Liver (tissue), 9 donors: ENCODE data around the gene FXYD7. TPM values are rescaled to one million over a fixed set of nuclear protein-coding genes. Genes with fewer than 3 reads are reported as not detected.

Experiments
- DNase-seq: peaks from one replicate; pipeline ENCODE4 v3.0.0-alpha.2; 2017; ENCODE audit warnings: low spot score
- H3K27ac ChIP-seq, 2 donors: one replicate each; pipeline ENCODE4 v1.7.0; 2013; ENCODE audit warnings: inconsistent platforms in 2 of 2, low read length in 2 of 2, control low read depth in 1 of 2, low read depth in 1 of 2, mild to moderate bottlenecking in 1 of 2
- H3K27me3 ChIP-seq, 4 donors: one replicate each; pipeline versions ENCODE4 v1.6.1 to v1.7.0; 2013; ENCODE audit warnings: low read length in 3 of 4, inconsistent platforms in 1 of 4, mild to moderate bottlenecking in 1 of 4, moderate library complexity in 1 of 4; ENCODE audit not compliant: control insufficient read depth in 4 of 4, insufficient read depth in 4 of 4
- H3K36me3 ChIP-seq, 4 donors: one replicate each; pipeline versions ENCODE4 v1.6.1 to v1.7.0; 2013; ENCODE audit warnings: low read length in 3 of 4, mild to moderate bottlenecking in 3 of 4, low read depth in 1 of 4, moderate library complexity in 1 of 4; ENCODE audit not compliant: control insufficient read depth in 4 of 4, insufficient read depth in 3 of 4
- H3K4me1 ChIP-seq, 4 donors: one replicate each; pipeline versions ENCODE4 v1.6.1 to v1.7.0; 2013; ENCODE audit warnings: low read length in 3 of 4, mild to moderate bottlenecking in 3 of 4, moderate library complexity in 1 of 4; ENCODE audit not compliant: control insufficient read depth in 4 of 4, insufficient read depth in 4 of 4
- H3K4me3 ChIP-seq, 3 donors: one replicate each; pipeline versions ENCODE4 v1.6.1 to v1.7.0; 2013; ENCODE audit warnings: low read length in 3 of 3, control low read depth in 1 of 3, low read depth in 1 of 3, mild to moderate bottlenecking in 1 of 3
- H3K9ac ChIP-seq, 2 donors: one replicate each; pipeline ENCODE4 v1.7.0; 2013; ENCODE audit warnings: low read length in 2 of 2, mild to moderate bottlenecking in 2 of 2, moderate library complexity in 2 of 2, control low read depth in 1 of 2, low read depth in 1 of 2
- H3K9me3 ChIP-seq, 4 donors: one replicate each; pipeline versions ENCODE4 v1.6.1 to v1.7.0; 2013; ENCODE audit warnings: low read length in 3 of 4; ENCODE audit not compliant: control insufficient read depth in 4 of 4
- EGR1 ChIP-seq, 2 donors: IDR thresholded peaks; 2 replicates each; pipeline ENCODE4 v1.6.1; 2016 to 2018; ENCODE audit warnings: antibody characterized with exemption in 2 of 2, low read depth in 2 of 2
- FOXA1 ChIP-seq: IDR thresholded peaks from 2 replicates; pipeline ENCODE4 v1.6.1; 2016; ENCODE audit warnings: antibody characterized with exemption
- FOXA2 ChIP-seq: IDR thresholded peaks from 2 replicates; pipeline ENCODE4 v1.6.1; 2016; ENCODE audit warnings: antibody characterized with exemption
- GABPA ChIP-seq, 2 donors: IDR thresholded peaks in 1 of 2; conservative IDR thresholded peaks in 1 of 2; 2 replicates each; pipeline ENCODE4 v1.6.1; 2016; ENCODE audit warnings: antibody characterized with exemption in 2 of 2, mild to moderate bottlenecking in 1 of 2, moderate library complexity in 1 of 2
- HNF4A ChIP-seq, 2 donors: conservative IDR thresholded peaks; 2 replicates each; pipeline ENCODE4 v1.6.1; 2016; ENCODE audit warnings: antibody characterized with exemption in 2 of 2, mild to moderate bottlenecking in 2 of 2
- HNF4G ChIP-seq: IDR thresholded peaks from 2 replicates; pipeline ENCODE4 v1.6.1; 2016; ENCODE audit warnings: antibody characterized with exemption
- JUND ChIP-seq, 2 donors: IDR thresholded peaks; 2 replicates each; pipeline ENCODE4 v1.6.1; 2016; ENCODE audit warnings: antibody characterized with exemption in 2 of 2
- NR2F2 ChIP-seq: IDR thresholded peaks from 2 replicates; pipeline ENCODE4 v1.6.1; 2016; ENCODE audit warnings: antibody characterized with exemption
- RAD21 ChIP-seq, 2 donors: IDR thresholded peaks; 2 replicates each; pipeline ENCODE4 v1.6.1; 2016; ENCODE audit warnings: antibody characterized with exemption in 2 of 2, mild to moderate bottlenecking in 2 of 2
- RXRA ChIP-seq, 2 donors: IDR thresholded peaks; 2 replicates each; pipeline ENCODE4 v1.6.1; 2017 to 2018; ENCODE audit warnings: antibody characterized with exemption in 2 of 2, mild to moderate bottlenecking in 1 of 2
- TAF1 ChIP-seq: conservative IDR thresholded peaks from 2 replicates; pipeline ENCODE4 v1.6.1; 2016; ENCODE audit warnings: antibody characterized with exemption, mild to moderate bottlenecking
- YY1 ChIP-seq: IDR thresholded peaks from 2 replicates; pipeline ENCODE4 v1.6.1; 2016; ENCODE audit warnings: antibody characterized with exemption, mild to moderate bottlenecking
- WGBS: extraction: QIAGEN DNeasy Blood & Tissue Kit; methylation state at CpG from one replicate; pipeline ENCODE4 v1.1.7; 2013; 5-methylcytosine and 5-hydroxymethylcytosine counted together
- polyA plus RNA-seq, 2 donors: library from polyadenylated mRNA; stranded (reverse) in 1 of 2; unstranded in 1 of 2; fragments of 200-250 nt in 1 of 2; fragments of >200 nt in 1 of 2; fragmentation: Nextera tagmentation in 1 of 2; extraction: Ambion mirVana in 1 of 2; gene quantifications; one replicate each; pipeline versions ENCODE4 v1.2.1 to v1.2.3, GENCODE V29; 2013 to 2015
- total RNA-seq, 2 donors: library from RNA; depleted of rRNA; stranded (reverse); fragments of >200 nt; gene quantifications; one replicate each; pipeline ENCODE4 v1.2.3, GENCODE V29; 2014
- TF ChIP-seq, protein P1 (sequence below): IDR thresholded peaks from 2 replicates; pipeline ENCODE4 v1.6.1; 2016; ENCODE audit warnings: antibody characterized with exemption
- TF ChIP-seq, protein P2 (sequence below): IDR thresholded peaks from 2 replicates; pipeline ENCODE4 v1.6.1; 2016; ENCODE audit warnings: antibody characterized with exemption
- TF ChIP-seq, protein P3 (sequence below): IDR thresholded peaks from 2 replicates; pipeline ENCODE4 v1.6.1; 2016; ENCODE audit warnings: antibody characterized with exemption
- TF ChIP-seq, protein P4 (sequence below): fragments of 150-350 bp; IDR thresholded peaks from 2 replicates; pipeline ENCODE4 v1.5.1; 2017; ENCODE audit warnings: improper control_type of control experiment, low read depth, low read length; ENCODE audit not compliant: missing input control
- TF ChIP-seq, protein P5 (sequence below): IDR thresholded peaks from 2 replicates; pipeline ENCODE4 v1.6.1; 2016; ENCODE audit warnings: antibody characterized with exemption, mild to moderate bottlenecking
- donor health status: healthy.
- donor health status: healthy.
- donor health status: healthy.
- donor health status: healthy.
- donor health status: healthy.

Gene FXYD7
- total and polyA plus RNA-seq, 4 donors, result 0.08 to 0.09 TPM; not detected in 2

DNA sequence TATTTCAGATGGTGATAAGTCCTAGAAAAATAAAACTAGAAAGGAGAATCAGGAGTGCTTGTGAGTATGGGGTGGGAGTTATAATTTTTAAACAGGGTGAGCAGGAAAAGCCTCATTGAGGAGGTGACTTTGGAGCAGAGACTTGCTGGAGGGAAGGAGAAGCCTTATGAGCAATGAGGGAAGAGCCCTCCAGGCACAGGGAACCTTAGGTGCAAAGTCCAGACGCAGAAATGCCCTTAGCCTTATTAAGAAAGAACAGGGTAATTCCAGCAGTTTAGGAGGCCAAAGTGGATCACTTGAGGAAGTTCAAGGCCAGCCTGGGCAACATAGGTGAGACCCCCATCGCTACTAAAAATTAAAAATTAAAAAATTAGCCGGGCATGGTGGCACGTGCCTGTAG is 48.4 kb upstream of the FXYD7 start:
- Histone ChIP-seq H3K36me3 (no peaks in the 10 kb centered on the region), H3K27me3 (no peaks in the 10 kb centered on the region), H3K27ac (no peak overlapping the region), H3K4me1 (peaks cover 5 to 28% (median 18%) of the 10 kb centered on the region in 4 donors), H3K4me3 (no peak overlapping the region), H3K9ac (no peak overlapping the region), H3K9me3 (no peaks in the 10 kb centered on the region)
- TF ChIP-seq, protein P1, sequence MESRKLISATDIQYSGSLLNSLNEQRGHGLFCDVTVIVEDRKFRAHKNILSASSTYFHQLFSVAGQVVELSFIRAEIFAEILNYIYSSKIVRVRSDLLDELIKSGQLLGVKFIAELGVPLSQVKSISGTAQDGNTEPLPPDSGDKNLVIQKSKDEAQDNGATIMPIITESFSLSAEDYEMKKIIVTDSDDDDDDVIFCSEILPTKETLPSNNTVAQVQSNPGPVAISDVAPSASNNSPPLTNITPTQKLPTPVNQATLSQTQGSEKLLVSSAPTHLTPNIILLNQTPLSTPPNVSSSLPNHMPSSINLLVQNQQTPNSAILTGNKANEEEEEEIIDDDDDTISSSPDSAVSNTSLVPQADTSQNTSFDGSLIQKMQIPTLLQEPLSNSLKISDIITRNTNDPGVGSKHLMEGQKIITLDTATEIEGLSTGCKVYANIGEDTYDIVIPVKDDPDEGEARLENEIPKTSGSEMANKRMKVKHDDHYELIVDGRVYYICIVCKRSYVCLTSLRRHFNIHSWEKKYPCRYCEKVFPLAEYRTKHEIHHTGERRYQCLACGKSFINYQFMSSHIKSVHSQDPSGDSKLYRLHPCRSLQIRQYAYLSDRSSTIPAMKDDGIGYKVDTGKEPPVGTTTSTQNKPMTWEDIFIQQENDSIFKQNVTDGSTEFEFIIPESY, result no peak
- TF ChIP-seq GABPA (IDR thresholded peaks at IDR 0.05 in 1 of 2, conservative IDR thresholded peaks at IDR 0.05 in 1 of 2) (no peak), YY1 (no peak), FOXA2 (no peak), HNF4A (conservative IDR thresholded peaks at IDR 0.05) (no peak), EGR1 (IDR thresholded peaks at IDR 0.05; ENCODE audit: low read depth in 2 of 2) (no peak), TAF1 (no peak), RXRA (IDR thresholded peaks at IDR 0.05) (no peak), FOXA1 (no peak), HNF4G (no peak), NR2F2 (no peak), JUND (IDR thresholded peaks at IDR 0.05) (no peak)
- TF ChIP-seq, protein P2, sequence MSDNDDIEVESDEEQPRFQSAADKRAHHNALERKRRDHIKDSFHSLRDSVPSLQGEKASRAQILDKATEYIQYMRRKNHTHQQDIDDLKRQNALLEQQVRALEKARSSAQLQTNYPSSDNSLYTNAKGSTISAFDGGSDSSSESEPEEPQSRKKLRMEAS, result no peak
- TF ChIP-seq, protein P3, sequence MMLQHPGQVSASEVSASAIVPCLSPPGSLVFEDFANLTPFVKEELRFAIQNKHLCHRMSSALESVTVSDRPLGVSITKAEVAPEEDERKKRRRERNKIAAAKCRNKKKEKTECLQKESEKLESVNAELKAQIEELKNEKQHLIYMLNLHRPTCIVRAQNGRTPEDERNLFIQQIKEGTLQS, result no peak
- TF ChIP-seq, protein P4, sequence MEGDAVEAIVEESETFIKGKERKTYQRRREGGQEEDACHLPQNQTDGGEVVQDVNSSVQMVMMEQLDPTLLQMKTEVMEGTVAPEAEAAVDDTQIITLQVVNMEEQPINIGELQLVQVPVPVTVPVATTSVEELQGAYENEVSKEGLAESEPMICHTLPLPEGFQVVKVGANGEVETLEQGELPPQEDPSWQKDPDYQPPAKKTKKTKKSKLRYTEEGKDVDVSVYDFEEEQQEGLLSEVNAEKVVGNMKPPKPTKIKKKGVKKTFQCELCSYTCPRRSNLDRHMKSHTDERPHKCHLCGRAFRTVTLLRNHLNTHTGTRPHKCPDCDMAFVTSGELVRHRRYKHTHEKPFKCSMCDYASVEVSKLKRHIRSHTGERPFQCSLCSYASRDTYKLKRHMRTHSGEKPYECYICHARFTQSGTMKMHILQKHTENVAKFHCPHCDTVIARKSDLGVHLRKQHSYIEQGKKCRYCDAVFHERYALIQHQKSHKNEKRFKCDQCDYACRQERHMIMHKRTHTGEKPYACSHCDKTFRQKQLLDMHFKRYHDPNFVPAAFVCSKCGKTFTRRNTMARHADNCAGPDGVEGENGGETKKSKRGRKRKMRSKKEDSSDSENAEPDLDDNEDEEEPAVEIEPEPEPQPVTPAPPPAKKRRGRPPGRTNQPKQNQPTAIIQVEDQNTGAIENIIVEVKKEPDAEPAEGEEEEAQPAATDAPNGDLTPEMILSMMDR, result no peak
- 94% methylated on average over 4 of the region's 4 CpGs for whole genome bisulfite sequencing
- DNase-seq, result no peak

DNA sequence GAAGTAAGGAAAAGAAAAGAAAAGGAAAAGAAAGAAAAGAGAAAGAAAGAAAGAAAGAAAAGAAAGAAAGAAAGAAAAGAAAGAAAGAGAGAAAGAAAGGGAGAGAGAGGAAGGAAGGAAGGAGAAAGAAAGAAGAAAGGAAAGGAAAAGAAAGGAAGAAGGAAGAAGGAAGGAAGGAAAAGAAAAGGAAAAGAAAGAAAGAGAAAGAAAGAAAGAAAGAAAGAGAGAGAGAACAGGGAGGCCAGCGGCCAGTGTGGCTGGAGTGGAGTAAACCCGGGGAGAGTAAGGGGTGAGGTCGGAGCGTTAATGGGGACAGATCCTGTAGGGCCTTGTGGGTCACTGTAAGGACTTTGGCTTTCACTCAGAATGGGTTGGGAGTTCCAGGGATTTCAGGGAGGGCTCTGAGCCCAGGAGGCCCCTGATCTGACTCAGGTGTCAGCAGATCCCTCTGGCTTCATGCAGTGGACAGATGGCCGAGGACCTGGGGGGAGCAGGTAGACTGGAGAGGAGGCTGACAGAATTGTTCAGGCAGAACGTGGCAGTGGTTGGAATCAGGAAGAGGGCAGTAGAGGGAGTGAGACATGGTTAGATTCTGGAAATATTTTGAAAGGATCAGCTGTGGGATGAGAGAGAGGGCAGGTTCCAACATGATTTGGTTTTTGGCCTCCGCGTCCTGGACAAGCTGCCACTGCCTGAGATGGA is 47.2 kb upstream of the FXYD7 start:
- no peak overlapping the region for H3K9ac ChIP-seq
- 84% methylated on average over 8 of the region's 8 CpGs for WGBS
- TF ChIP-seq, protein P5, sequence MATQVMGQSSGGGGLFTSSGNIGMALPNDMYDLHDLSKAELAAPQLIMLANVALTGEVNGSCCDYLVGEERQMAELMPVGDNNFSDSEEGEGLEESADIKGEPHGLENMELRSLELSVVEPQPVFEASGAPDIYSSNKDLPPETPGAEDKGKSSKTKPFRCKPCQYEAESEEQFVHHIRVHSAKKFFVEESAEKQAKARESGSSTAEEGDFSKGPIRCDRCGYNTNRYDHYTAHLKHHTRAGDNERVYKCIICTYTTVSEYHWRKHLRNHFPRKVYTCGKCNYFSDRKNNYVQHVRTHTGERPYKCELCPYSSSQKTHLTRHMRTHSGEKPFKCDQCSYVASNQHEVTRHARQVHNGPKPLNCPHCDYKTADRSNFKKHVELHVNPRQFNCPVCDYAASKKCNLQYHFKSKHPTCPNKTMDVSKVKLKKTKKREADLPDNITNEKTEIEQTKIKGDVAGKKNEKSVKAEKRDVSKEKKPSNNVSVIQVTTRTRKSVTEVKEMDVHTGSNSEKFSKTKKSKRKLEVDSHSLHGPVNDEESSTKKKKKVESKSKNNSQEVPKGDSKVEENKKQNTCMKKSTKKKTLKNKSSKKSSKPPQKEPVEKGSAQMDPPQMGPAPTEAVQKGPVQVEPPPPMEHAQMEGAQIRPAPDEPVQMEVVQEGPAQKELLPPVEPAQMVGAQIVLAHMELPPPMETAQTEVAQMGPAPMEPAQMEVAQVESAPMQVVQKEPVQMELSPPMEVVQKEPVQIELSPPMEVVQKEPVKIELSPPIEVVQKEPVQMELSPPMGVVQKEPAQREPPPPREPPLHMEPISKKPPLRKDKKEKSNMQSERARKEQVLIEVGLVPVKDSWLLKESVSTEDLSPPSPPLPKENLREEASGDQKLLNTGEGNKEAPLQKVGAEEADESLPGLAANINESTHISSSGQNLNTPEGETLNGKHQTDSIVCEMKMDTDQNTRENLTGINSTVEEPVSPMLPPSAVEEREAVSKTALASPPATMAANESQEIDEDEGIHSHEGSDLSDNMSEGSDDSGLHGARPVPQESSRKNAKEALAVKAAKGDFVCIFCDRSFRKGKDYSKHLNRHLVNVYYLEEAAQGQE, result no peak
- TF ChIP-seq TAF1, result no peak
- no peak for TF ChIP-seq YY1
- no peak for TF ChIP-seq FOXA2
- TF ChIP-seq FOXA1, result no peak
- TF ChIP-seq, protein P4, result no peak
- TF ChIP-seq, protein P1, result no peak
- TF ChIP-seq, protein P2, result no peak
- no peak for TF ChIP-seq HNF4G
- no peak for TF ChIP-seq HNF4A (conservative IDR thresholded peaks at IDR 0.05)
- TF ChIP-seq GABPA (IDR thresholded peaks at IDR 0.05 in 1 of 2, conservative IDR thresholded peaks at IDR 0.05 in 1 of 2), result no peak
- TF ChIP-seq RXRA (IDR thresholded peaks at IDR 0.05), result no peak
- TF ChIP-seq NR2F2, result no peak
- TF ChIP-seq RAD21 (IDR thresholded peaks at IDR 0.05), result no peak
- no peak for TF ChIP-seq JUND (IDR thresholded peaks at IDR 0.05)
- TF ChIP-seq EGR1 (IDR thresholded peaks at IDR 0.05; ENCODE audit: low read depth in 2 of 2), result no peak

More for the DNA sequence above, 47.2 kb upstream of the FXYD7 start:
- H3K27ac ChIP-seq, result no peak overlapping the region
- H3K27me3 ChIP-seq, result no peaks in the 10 kb centered on the region
- DNase-seq, result no peak
- H3K4me3 ChIP-seq, result no peak overlapping the region
- H3K4me1 ChIP-seq, result peaks cover 5 to 21% (median 14%) of the 10 kb centered on the region in 4 donors
- H3K9me3 ChIP-seq, result no peaks in the 10 kb centered on the region
- no peaks in the 10 kb centered on the region for H3K36me3 ChIP-seq
